ENCODE results near the gene IGFBP4. TPM values are rescaled to one million over a fixed set of nuclear protein-coding genes. Genes with fewer than 3 reads are reported as not detected.
A peak's percentile ranks its signal among the peaks of the same experiment; 100 is the strongest.

The IGFBP4 gene
- total RNA-seq, 2 experiments from 2014 or later = 10.7 to 11.6 TPM

DNA sequence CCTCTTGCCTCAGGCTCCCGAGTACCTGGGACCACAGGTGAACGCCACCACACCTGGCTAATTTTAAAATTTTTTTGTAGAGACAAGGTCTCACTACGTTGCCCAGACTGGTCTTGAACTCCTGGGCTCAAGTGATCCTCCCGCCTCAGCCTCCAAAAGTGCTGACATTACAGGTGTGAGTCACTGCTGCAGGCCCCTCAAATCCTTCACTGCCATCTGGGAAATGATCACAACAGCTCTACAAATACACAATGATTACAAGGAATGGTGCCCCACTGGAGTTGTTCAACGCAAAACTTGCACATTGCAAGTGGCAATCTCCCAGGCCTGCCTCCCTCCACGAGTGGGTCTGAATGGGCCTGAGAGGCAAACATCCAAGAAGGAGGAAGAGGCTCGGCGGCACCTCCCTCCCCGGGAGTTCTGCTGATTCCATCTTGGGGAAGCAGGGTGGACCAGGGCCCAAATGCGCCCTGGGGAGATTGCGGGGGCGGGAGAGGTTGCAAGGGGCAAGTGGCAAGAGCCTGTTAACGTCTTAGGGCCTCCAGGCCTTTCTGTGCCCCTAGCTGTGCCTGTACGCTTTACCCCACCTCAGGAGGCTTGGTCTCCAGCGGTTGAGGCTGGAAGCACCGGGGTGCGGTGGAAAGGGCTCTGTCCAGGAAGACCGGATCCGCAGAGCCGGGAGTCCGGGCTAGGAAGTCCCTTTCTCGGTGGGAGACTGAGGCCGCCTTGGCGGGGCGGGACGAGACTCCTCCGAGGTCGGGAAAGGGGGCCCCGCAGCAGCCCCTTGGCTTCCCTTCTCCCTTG is 656 bp upstream of the IGFBP4 start:
- no peak for ATAC-seq
- peak overlapping the region; percentile 25 for H3K4me3 Mint-ChIP-seq
- CTCF ChIA-PET = interaction anchor here (1.2 to 8.6 kb wide), 6 partner anchors 16 to 119 kb away, joined by 3 to 97 read pairs (median 7); partner anchors contain the start of gene TOP2A
- H3K4me1 Mint-ChIP-seq (ENCODE audit: low read depth) = peaks cover 24% of the 10 kb centered on the region
- intact Hi-C loops (cut with micrococcal nuclease) = loop anchor here (5.0 kb wide), 1 partner anchor 90 kb away; no protein-coding TSS in a partner anchor
- no peak for DNase-seq
- POLR2A ChIA-PET = interaction anchor here (0.5 to 1.9 kb wide), 7 partner anchors 16 to 157 kb away, joined by 3 to 5 read pairs (median 4); partner anchors contain the start of gene TOP2A
- no peaks in the 10 kb centered on the region for H3K36me3 Mint-ChIP-seq (ENCODE audit: low read depth)
- H3K27ac Mint-ChIP-seq = no peak overlapping the region
- TF ChIP-seq, protein P1, sequence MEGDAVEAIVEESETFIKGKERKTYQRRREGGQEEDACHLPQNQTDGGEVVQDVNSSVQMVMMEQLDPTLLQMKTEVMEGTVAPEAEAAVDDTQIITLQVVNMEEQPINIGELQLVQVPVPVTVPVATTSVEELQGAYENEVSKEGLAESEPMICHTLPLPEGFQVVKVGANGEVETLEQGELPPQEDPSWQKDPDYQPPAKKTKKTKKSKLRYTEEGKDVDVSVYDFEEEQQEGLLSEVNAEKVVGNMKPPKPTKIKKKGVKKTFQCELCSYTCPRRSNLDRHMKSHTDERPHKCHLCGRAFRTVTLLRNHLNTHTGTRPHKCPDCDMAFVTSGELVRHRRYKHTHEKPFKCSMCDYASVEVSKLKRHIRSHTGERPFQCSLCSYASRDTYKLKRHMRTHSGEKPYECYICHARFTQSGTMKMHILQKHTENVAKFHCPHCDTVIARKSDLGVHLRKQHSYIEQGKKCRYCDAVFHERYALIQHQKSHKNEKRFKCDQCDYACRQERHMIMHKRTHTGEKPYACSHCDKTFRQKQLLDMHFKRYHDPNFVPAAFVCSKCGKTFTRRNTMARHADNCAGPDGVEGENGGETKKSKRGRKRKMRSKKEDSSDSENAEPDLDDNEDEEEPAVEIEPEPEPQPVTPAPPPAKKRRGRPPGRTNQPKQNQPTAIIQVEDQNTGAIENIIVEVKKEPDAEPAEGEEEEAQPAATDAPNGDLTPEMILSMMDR (IDR thresholded peaks at IDR 0.05) = no peak
- no peaks in the 10 kb centered on the region for H3K9me3 Mint-ChIP-seq
- H3K27me3 Mint-ChIP-seq = peaks cover 5% of the 10 kb centered on the region

DNA sequence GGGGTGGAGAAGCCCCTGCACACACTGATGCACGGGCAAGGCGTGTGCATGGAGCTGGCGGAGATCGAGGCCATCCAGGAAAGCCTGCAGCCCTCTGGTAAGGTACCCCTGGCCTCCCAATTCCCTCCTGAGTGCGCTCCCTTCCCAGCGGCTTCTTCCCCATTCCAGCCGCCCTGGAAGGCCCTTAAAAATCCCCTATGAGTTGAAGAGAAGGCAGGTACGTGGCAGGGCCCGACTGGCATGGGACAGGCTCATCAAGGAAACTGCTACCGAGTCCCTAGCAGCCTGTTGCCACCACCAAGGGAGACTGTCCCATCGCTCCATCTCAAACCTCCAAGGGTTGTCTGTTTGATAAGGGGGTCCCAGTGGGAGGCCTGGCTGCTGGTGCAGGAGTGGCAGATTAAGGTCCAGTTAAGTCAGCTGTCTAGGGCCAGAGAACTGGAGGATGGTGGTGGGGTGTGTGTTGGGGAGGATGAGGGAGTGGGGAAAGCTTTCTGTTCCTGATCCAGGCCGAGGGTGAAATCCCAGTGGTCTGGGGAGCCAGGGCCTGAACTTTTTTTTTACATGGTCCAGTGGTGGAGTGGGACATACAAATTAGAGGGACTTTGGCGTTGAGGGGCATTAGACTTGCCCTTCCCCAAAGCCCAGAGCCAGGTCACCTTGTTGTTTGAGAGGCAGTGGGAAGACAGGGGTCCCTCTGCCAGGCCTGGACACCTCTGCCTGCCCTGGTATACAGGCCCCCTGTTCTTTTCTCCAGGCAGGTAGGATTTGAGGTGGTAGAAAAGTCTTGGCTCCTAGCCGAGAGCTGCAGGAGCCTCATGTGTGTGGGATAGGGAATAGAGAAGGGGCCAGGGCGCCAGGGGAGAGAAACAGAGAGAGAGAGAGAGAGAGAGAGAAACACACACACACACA is 994 bp downstream of the IGFBP4 start:
- no peaks in the 10 kb centered on the region for H3K36me3 Mint-ChIP-seq (ENCODE audit: low read depth)
- intact Hi-C loops (cut with micrococcal nuclease) = loop anchor here (5.0 kb wide), 1 partner anchor 88 kb away; no protein-coding TSS in a partner anchor
- ATAC-seq (peak; percentile 9), DNase-seq (no peak)
- ChIA-PET CTCF (interaction anchor here (0.8 to 8.6 kb wide), 13 partner anchors 10 to 118 kb away, joined by 3 to 97 read pairs (median 7); partner anchors contain the start of gene TOP2A), POLR2A (interaction anchor here (0.7 to 1.4 kb wide), 12 partner anchors 12 to 144 kb away, joined by 3 to 9 read pairs (median 4); partner anchors contain the start of gene TOP2A)
- TF ChIP-seq, protein P1 (IDR thresholded peaks at IDR 0.05) = peak; percentile 18
- no peaks in the 10 kb centered on the region for H3K9me3 Mint-ChIP-seq
- peak overlapping the region; percentile 83 for H3K27ac Mint-ChIP-seq
- peak overlapping the region; percentile 62 for H3K4me3 Mint-ChIP-seq
- H3K27me3 Mint-ChIP-seq = peaks cover 5% of the 10 kb centered on the region
- H3K4me1 Mint-ChIP-seq (ENCODE audit: low read depth) = peaks cover 28% of the 10 kb centered on the region

DNA sequence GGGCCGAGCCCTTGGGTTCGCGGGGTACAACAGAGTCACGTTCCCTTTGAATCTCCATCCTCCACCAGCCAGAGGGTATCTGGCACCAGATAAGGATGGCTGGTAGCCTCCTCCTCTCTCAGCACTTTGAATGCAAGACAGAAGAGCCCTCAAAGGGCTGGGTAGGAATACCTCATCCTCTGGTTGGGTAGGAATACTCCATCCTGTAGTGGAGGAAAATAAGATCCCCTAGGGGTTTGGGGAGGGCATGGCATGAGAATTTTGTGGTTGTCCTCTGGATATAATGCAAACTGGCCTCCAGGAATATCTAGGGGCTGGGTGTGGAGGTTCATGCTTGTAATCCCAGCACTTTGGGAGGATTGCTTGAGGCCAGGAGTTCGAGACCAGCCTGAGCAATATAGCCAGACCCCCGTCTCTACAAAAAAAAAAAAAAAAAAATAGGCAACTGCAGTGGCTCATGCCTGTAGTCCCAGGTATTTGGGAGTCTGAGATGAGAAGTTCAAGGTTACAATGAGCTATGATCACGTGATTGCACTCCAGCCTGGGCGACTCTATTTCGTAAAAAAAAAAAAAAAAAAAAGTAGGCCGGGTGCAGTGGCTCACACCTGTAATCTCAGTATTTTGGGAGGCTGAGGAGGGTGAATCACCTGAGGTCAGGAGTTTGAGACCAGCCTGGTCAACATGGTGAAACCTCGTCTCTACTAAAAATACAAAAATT is 2.7 kb downstream of the IGFBP4 start:
- ChIA-PET POLR2A (interaction anchor here (0.6 to 1.8 kb wide), 6 partner anchors 17 to 240 kb away, joined by 3 to 7 read pairs (median 4); no protein-coding TSS in a partner anchor), CTCF (interaction anchor here (0.9 to 8.6 kb wide), 5 partner anchors 13 to 89 kb away, joined by 3 to 97 read pairs (median 13); no protein-coding TSS in a partner anchor)
- Mint-ChIP-seq H3K4me1 (ENCODE audit: low read depth) (peaks cover 28% of the 10 kb centered on the region), H3K27me3 (peaks cover 7% of the 10 kb centered on the region), H3K36me3 (ENCODE audit: low read depth) (no peaks in the 10 kb centered on the region), H3K4me3 (no peak overlapping the region), H3K9me3 (no peaks in the 10 kb centered on the region), H3K27ac (peak overlapping the region; percentile 38)
- intact Hi-C loops (cut with micrococcal nuclease) = no loop called here
- DNase-seq (no peak), ATAC-seq (no peak)
- TF ChIP-seq, protein P1 (IDR thresholded peaks at IDR 0.05) = no peak

DNA sequence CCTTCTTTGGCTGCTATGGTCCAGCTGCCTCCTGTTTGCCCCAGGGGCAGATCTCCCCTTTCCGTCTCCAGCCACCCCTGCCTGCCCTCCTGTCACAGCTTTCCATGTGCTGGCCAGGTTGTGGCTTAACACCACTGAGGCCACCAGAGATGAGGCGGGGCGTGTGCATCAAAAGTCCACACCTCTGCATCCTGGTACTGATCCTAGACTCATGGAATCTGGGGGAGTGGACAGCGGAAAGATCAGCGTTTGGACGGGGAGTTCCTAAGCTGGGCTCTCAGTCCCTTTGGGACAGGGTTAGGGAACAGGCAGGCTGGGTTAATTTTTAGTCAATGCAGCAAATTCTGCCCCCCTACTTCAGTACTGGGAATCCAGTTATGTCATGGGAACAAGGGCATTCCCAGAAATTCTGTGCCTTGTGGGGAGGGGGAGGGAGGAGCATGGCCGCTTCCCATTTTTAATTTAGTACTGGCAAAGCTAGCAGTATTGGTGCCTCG is 3.9 kb downstream of the IGFBP4 start:
- POLR2A ChIA-PET = interaction anchor here (0.6 to 1.8 kb wide), 4 partner anchors 9 to 248 kb away, joined by 3 to 7 read pairs (median 4); no protein-coding TSS in a partner anchor

More for the DNA sequence above, 3.9 kb downstream of the IGFBP4 start:
- H3K9me3 Mint-ChIP-seq = no peaks in the 10 kb centered on the region
- H3K27ac Mint-ChIP-seq = no peak overlapping the region
- TF ChIP-seq, protein P1 (IDR thresholded peaks at IDR 0.05) = no peak
- peaks cover 7% of the 10 kb centered on the region for H3K27me3 Mint-ChIP-seq
- DNase-seq = no peak
- peaks cover 32% of the 10 kb centered on the region for H3K4me1 Mint-ChIP-seq (ENCODE audit: low read depth)
- intact Hi-C loops (cut with micrococcal nuclease) = no loop called here
- no peak overlapping the region for H3K4me3 Mint-ChIP-seq
- no peaks in the 10 kb centered on the region for H3K36me3 Mint-ChIP-seq (ENCODE audit: low read depth)
- no peak for ATAC-seq
- CTCF ChIA-PET = interaction anchor here (0.6 to 7.0 kb wide), 6 partner anchors 8 to 114 kb away, joined by 3 to 34 read pairs (median 8); no protein-coding TSS in a partner anchor

All from activated CD8-positive, alpha-beta T cell treated with anti-CD3 and anti-CD28 coated beads for 36 hours (primary cell).